Activated gamma-delta T cell (primary cell): ENCODE data around the gene LCN6.
"Not testable (repeated sequence)": the region's sequence is repeated elsewhere in the genome, so short reads cannot be mapped to it uniquely, and the experiment has no call there.

Experiments used
- DNase-seq: peaks from one replicate; lab custom pipeline; 2025; lab: John Stamatoyannopoulos, UW

The LCN6 gene

GRCh38 chr9:136784249-136784996, 36.1 kb upstream of the LCN6 start:
- DNase-seq: no peak

GRCh38 chr9:136782452-136782851, 34.1 kb upstream of the LCN6 start:
- DNase-seq: no peak

- no peak for DNase-seq
Observed at GRCh38 chr9:136779808-136780207, 31.5 kb upstream of the LCN6 start.

- no peak for DNase-seq
Observed at GRCh38 chr9:136777359-136777758, 29.0 kb upstream of the LCN6 start.

- DNase-seq: no peak
Observed at GRCh38 chr9:136776947-136777346, 28.6 kb upstream of the LCN6 start.

GRCh38 chr9:136775191-136775590, 26.9 kb upstream of the LCN6 start:
- DNase-seq: no peak

GRCh38 chr9:136774416-136775045, 26.2 kb upstream of the LCN6 start:
- no peak for DNase-seq

- DNase-seq: no peak
Observed at GRCh38 chr9:136773386-136774044, 25.2 kb upstream of the LCN6 start.

GRCh38 chr9:136771907-136772415, 23.6 kb upstream of the LCN6 start:
- DNase-seq: no peak

- no peak for DNase-seq
Observed at GRCh38 chr9:136769710-136770191, 21.4 kb upstream of the LCN6 start.

- DNase-seq: not testable (repeated sequence)
Observed at GRCh38 chr9:136766410-136767120, 18.2 kb upstream of the LCN6 start.

GRCh38 chr9:136765745-136766409, 17.6 kb upstream of the LCN6 start:
- not testable (repeated sequence) for DNase-seq

- no peak for DNase-seq
Observed at GRCh38 chr9:136765041-136765440, 16.7 kb upstream of the LCN6 start.

- no peak for DNase-seq
Observed at GRCh38 chr9:136764301-136764891, 16.1 kb upstream of the LCN6 start, which contains the start of gene LCN15. Gene LCN15, minus strand, starts transcription at chr9:136764518. Its CDS starts 30 bp downstream, at chr9:136764488.

GRCh38 chr9:136763649-136764035, 15.3 kb upstream of the LCN6 start:
- DNase-seq: no peak

- DNase-seq: no peak
Observed at GRCh38 chr9:136762915-136763648, 14.8 kb upstream of the LCN6 start.

- no peak for DNase-seq
Observed at GRCh38 chr9:136762221-136762691, 13.9 kb upstream of the LCN6 start.

- DNase-seq: no peak
Observed at GRCh38 chr9:136761545-136761981, 13.2 kb upstream of the LCN6 start.

- not testable (repeated sequence) for DNase-seq
Observed at GRCh38 chr9:136760834-136761544, 12.7 kb upstream of the LCN6 start.
